Uterus (tissue), 4 donors: Measurements from ENCODE around the gene TRPV3. TPM values are rescaled to one million over a fixed set of nuclear protein-coding genes. Genes with fewer than 3 reads are reported as not detected.

Source experiments
- DNase-seq, 2 donors: peaks; one replicate each; pipeline ENCODE4 v3.0.0-alpha.2; 2019 to 2020
- H3K27ac ChIP-seq, 2 donors: fragments of 200-600 bp; sonication (generic); 1 replicate in 1 of 2; 2 replicates in 1 of 2; pipeline ENCODE4 v1.5.1; 2016 to 2018
- H3K27me3 ChIP-seq, 2 donors: fragments of 200-600 bp; sonication (generic); one replicate each; pipeline ENCODE4 v1.5.1; 2018 to 2019; ENCODE audit warnings: control low read depth in 1 of 2
- H3K36me3 ChIP-seq, 2 donors: fragments of 200-600 bp; sonication (generic); one replicate each; pipeline ENCODE4 v1.5.1; 2019; ENCODE audit warnings: control low read depth in 1 of 2
- H3K4me1 ChIP-seq, 2 donors: fragments of 200-600 bp; sonication (generic); one replicate each; pipeline ENCODE4 v1.5.1; 2018 to 2019; ENCODE audit warnings: control low read depth in 1 of 2
- H3K4me3 ChIP-seq, 2 donors: fragments of 200-600 bp; sonication (generic); 1 replicate in 1 of 2; 2 replicates in 1 of 2; pipeline ENCODE4 v1.5.1; 2018 to 2019; ENCODE audit warnings: mild to moderate bottlenecking in 1 of 2
- H3K9me3 ChIP-seq, 2 donors: fragments of 200-600 bp; sonication (generic); one replicate each; pipeline ENCODE4 v1.5.1; 2019; ENCODE audit warnings: control low read depth in 1 of 2
- CTCF ChIP-seq, 4 experiments: fragments of 200-600 bp in 2 of 4; fragments of 450-650 bp in 2 of 4; sonication (generic) in 2 of 4; IDR thresholded peaks; one replicate each; pipeline ENCODE4 v1.5.1; 2016 to 2019; ENCODE audit warnings: antibody characterized with exemption in 4 of 4, mild to moderate bottlenecking in 2 of 4, moderate library complexity in 1 of 4
- POLR2A ChIP-seq, 2 donors: fragments of 450-650 bp; IDR thresholded peaks; one replicate each; pipeline ENCODE4 v1.6.1; 2016; ENCODE audit warnings: antibody characterized with exemption in 2 of 2, mild to moderate bottlenecking in 1 of 2, moderate library complexity in 1 of 2
- intact Hi-C: fragments of 100-400 bp; cut with DNase I; formaldehyde crosslinking; loops from one replicate; pipeline ENCODE4 v1.15.1; 2023; ENCODE audit warnings: low total_unique reads
- total RNA-seq, 4 donors: library from RNA; depleted of rRNA in 3 of 4; stranded (reverse); fragments of >200 nt in 3 of 4; gene quantifications; one replicate each; pipeline versions ENCODE4 v1.1.0 to v1.2.4, GENCODE V29; 2014 to 2023
- donor health status: DM: yes; HTN: yes; CAD: no.

Gene TRPV3
- total RNA-seq, 4 donors from 2014 or later = 0.88 to 1.5 TPM; not detected in 2

GRCh38 chr17:3547628-3548027, 10.0 kb downstream of the TRPV3 start:
- Histone ChIP-seq H3K27ac (no peak overlapping the region), H3K27me3 (no peaks in the 10 kb centered on the region), H3K4me3 (no peak overlapping the region), H3K4me1 (no peaks in the 10 kb centered on the region), H3K36me3 (no peaks in the 10 kb centered on the region), H3K9me3 (no peaks in the 10 kb centered on the region)
- intact Hi-C loops = no loop called here
- DNase-seq = no peak
- TF ChIP-seq CTCF (IDR thresholded peaks at IDR 0.05) (no peak), POLR2A (IDR thresholded peaks at IDR 0.05) (no peak)

- H3K9me3 ChIP-seq = no peaks in the 10 kb centered on the region
- TF ChIP-seq POLR2A (IDR thresholded peaks at IDR 0.05) (no peak), CTCF (IDR thresholded peaks at IDR 0.05) (no peak)
- intact Hi-C loops = no loop called here
- no peaks in the 10 kb centered on the region for H3K27me3 ChIP-seq
- no peak overlapping the region for H3K4me3 ChIP-seq
- no peak overlapping the region for H3K27ac ChIP-seq
- H3K36me3 ChIP-seq = no peaks in the 10 kb centered on the region
- no peak for DNase-seq
- H3K4me1 ChIP-seq = no peaks in the 10 kb centered on the region
Measured at GRCh38 chr17:3546997-3547396, 10.6 kb downstream of the TRPV3 start.

- Histone ChIP-seq H3K9me3 (no peaks in the 10 kb centered on the region), H3K36me3 (no peaks in the 10 kb centered on the region), H3K4me1 (no peaks in the 10 kb centered on the region), H3K27ac (no peak overlapping the region), H3K27me3 (no peaks in the 10 kb centered on the region), H3K4me3 (no peak overlapping the region)
- TF ChIP-seq POLR2A (IDR thresholded peaks at IDR 0.05) (no peak), CTCF (IDR thresholded peaks at IDR 0.05) (no peak)
- no peak for DNase-seq
- intact Hi-C loops = no loop called here
Measured at GRCh38 chr17:3546521-3546920, 11.1 kb downstream of the TRPV3 start.

GRCh38 chr17:3545151-3545550, 12.5 kb downstream of the TRPV3 start:
- H3K9me3 ChIP-seq = no peaks in the 10 kb centered on the region

GRCh38 chr17:3544365-3544764, 13.2 kb downstream of the TRPV3 start:
- H3K9me3 ChIP-seq = no peaks in the 10 kb centered on the region
- DNase-seq = no peak
- intact Hi-C loops = no loop called here
- H3K36me3 ChIP-seq = no peaks in the 10 kb centered on the region
- no peak for TF ChIP-seq CTCF (IDR thresholded peaks at IDR 0.05)
- TF ChIP-seq POLR2A (IDR thresholded peaks at IDR 0.05) = no peak
- H3K4me1 ChIP-seq = no peaks in the 10 kb centered on the region
- no peak overlapping the region for H3K4me3 ChIP-seq
- no peaks in the 10 kb centered on the region for H3K27me3 ChIP-seq
- H3K27ac ChIP-seq = no peak overlapping the region

More at GRCh38 chr17:3545151-3545550, 12.5 kb downstream of the TRPV3 start:
- no peak overlapping the region for H3K4me3 ChIP-seq
- H3K36me3 ChIP-seq = no peaks in the 10 kb centered on the region
- H3K27ac ChIP-seq = no peak overlapping the region
- no peaks in the 10 kb centered on the region for H3K27me3 ChIP-seq
- H3K4me1 ChIP-seq = no peaks in the 10 kb centered on the region
- intact Hi-C loops = no loop called here
- no peak for TF ChIP-seq CTCF (IDR thresholded peaks at IDR 0.05)
- no peak for TF ChIP-seq POLR2A (IDR thresholded peaks at IDR 0.05)
- DNase-seq = no peak
